ENCODE measurements around the gene CDC42BPA.

CDC42BPA gene

GRCh38 chr1:227223171-227223806 lies 95.0 kb downstream of the CDC42BPA start:
- no peak overlapping the region for H3K9ac ChIP-seq (ENCODE audit: low read depth, low read length)
- no peaks in the 10 kb centered on the region for H3K36me3 ChIP-seq (ENCODE audit: control insufficient read depth, insufficient read depth, low read length)

GRCh38 chr1:227219715-227220292 lies 98.5 kb downstream of the CDC42BPA start:
- Histone ChIP-seq H3K27me3 (ENCODE audit: control insufficient read depth, insufficient read depth, low read length) (no peaks in the 10 kb centered on the region), H3K27ac (ENCODE audit: low read depth, low read length) (no peak overlapping the region), H3K9me3 (ENCODE audit: control insufficient read depth, insufficient read depth, low read length) (no peaks in the 10 kb centered on the region), H3K4me3 (ENCODE audit: low read depth, low read length) (no peak overlapping the region), H3K4me1 (ENCODE audit: control insufficient read depth, insufficient read depth, low read length) (0 out of 2 replicates have a peak, but pooled peaks cover 7% of the 10 kb centered on the region), H3K36me3 (ENCODE audit: control insufficient read depth, insufficient read depth, low read length) (0 out of 2 replicates have a peak, but pooled peaks cover 4% of the 10 kb centered on the region), H3K9ac (ENCODE audit: low read depth, low read length) (no peak overlapping the region)

More at GRCh38 chr1:227223171-227223806, 95.0 kb downstream of the CDC42BPA start:
- no peak overlapping the region for H3K27ac ChIP-seq (ENCODE audit: low read depth, low read length)
- H3K27me3 ChIP-seq (ENCODE audit: control insufficient read depth, insufficient read depth, low read length) = no peaks in the 10 kb centered on the region
- H3K4me3 ChIP-seq (ENCODE audit: low read depth, low read length) = no peak overlapping the region
- peaks cover 22% of the 10 kb centered on the region for H3K4me1 ChIP-seq (ENCODE audit: control insufficient read depth, insufficient read depth, low read length)
- no peaks in the 10 kb centered on the region for H3K9me3 ChIP-seq (ENCODE audit: control insufficient read depth, insufficient read depth, low read length)

DNA sequence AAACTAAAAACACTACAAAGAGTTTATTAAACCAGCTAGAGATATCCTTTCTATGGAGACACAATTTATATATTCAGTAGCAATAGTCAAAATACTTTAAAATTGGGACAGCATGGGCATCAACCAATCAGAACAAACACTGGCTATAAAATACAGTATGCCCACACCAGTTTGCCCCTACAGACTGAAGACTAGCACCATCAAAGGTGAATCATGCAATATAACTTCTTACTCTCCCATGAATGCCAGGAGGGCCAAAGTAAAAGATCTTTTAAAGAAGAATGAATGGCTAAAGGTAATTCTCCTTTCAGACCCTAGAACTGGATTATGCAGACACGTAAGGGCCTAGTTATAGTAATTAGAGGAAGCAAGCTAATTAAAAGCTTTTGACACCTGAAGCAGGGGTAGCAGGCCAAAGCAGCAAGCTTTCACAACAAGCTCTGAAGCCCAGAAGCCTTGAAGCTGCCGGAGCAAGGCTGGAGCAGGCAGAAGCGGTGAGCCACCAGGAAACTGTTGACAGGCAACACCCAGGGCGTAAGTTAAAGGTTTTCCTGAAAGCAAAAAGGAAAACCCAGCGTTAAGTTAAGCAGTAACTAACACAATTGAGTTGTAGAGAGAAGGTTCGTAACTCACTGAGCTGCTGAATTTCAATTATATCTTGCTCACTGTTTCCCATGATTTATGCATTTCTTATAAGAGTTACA lies 99.3 kb downstream of the CDC42BPA start:
- no peak overlapping the region for H3K4me3 ChIP-seq (ENCODE audit: low read depth, low read length)
- H3K27ac ChIP-seq (ENCODE audit: low read depth, low read length) = no peak overlapping the region
- 0 out of 2 replicates have a peak, but pooled peaks cover 7% of the 10 kb centered on the region for H3K4me1 ChIP-seq (ENCODE audit: control insufficient read depth, insufficient read depth, low read length)
- H3K9me3 ChIP-seq (ENCODE audit: control insufficient read depth, insufficient read depth, low read length) = no peaks in the 10 kb centered on the region
- 0 out of 2 replicates have a peak, but pooled peaks cover 4% of the 10 kb centered on the region for H3K36me3 ChIP-seq (ENCODE audit: control insufficient read depth, insufficient read depth, low read length)
- H3K27me3 ChIP-seq (ENCODE audit: control insufficient read depth, insufficient read depth, low read length) = no peaks in the 10 kb centered on the region
- no peak overlapping the region for H3K9ac ChIP-seq (ENCODE audit: low read depth, low read length)

- Histone ChIP-seq H3K9ac (ENCODE audit: low read depth, low read length) (no peak overlapping the region), H3K9me3 (ENCODE audit: control insufficient read depth, insufficient read depth, low read length) (no peaks in the 10 kb centered on the region), H3K4me3 (ENCODE audit: low read depth, low read length) (no peak overlapping the region), H3K36me3 (ENCODE audit: control insufficient read depth, insufficient read depth, low read length) (peaks cover 17% of the 10 kb centered on the region), H3K27ac (ENCODE audit: low read depth, low read length) (no peak overlapping the region), H3K27me3 (ENCODE audit: control insufficient read depth, insufficient read depth, low read length) (no peaks in the 10 kb centered on the region), H3K4me1 (ENCODE audit: control insufficient read depth, insufficient read depth, low read length) (no peaks in the 10 kb centered on the region)
Measured at GRCh38 chr1:227215863-227216510, 102.3 kb downstream of the CDC42BPA start.

GRCh38 chr1:227214207-227214606 lies 104.1 kb downstream of the CDC42BPA start:
- Histone ChIP-seq H3K36me3 (ENCODE audit: control insufficient read depth, insufficient read depth, low read length) (peaks cover 27% of the 10 kb centered on the region), H3K9ac (ENCODE audit: low read depth, low read length) (no peak overlapping the region), H3K27me3 (ENCODE audit: control insufficient read depth, insufficient read depth, low read length) (no peaks in the 10 kb centered on the region), H3K9me3 (ENCODE audit: control insufficient read depth, insufficient read depth, low read length) (no peaks in the 10 kb centered on the region), H3K4me1 (ENCODE audit: control insufficient read depth, insufficient read depth, low read length) (no peaks in the 10 kb centered on the region), H3K27ac (ENCODE audit: low read depth, low read length) (no peak overlapping the region), H3K4me3 (ENCODE audit: low read depth, low read length) (no peak overlapping the region)

- Histone ChIP-seq H3K4me3 (ENCODE audit: low read depth, low read length) (no peak overlapping the region), H3K36me3 (ENCODE audit: control insufficient read depth, insufficient read depth, low read length) (peaks cover 27% of the 10 kb centered on the region), H3K9ac (ENCODE audit: low read depth, low read length) (no peak overlapping the region), H3K4me1 (ENCODE audit: control insufficient read depth, insufficient read depth, low read length) (no peaks in the 10 kb centered on the region), H3K9me3 (ENCODE audit: control insufficient read depth, insufficient read depth, low read length) (no peaks in the 10 kb centered on the region), H3K27me3 (ENCODE audit: control insufficient read depth, insufficient read depth, low read length) (no peaks in the 10 kb centered on the region), H3K27ac (ENCODE audit: low read depth, low read length) (no peak overlapping the region)
Measured at GRCh38 chr1:227213426-227213825, 104.9 kb downstream of the CDC42BPA start.

GRCh38 chr1:227212164-227212563 lies 106.1 kb downstream of the CDC42BPA start:
- Histone ChIP-seq H3K9ac (ENCODE audit: low read depth, low read length) (no peak overlapping the region), H3K27me3 (ENCODE audit: control insufficient read depth, insufficient read depth, low read length) (no peaks in the 10 kb centered on the region), H3K4me1 (ENCODE audit: control insufficient read depth, insufficient read depth, low read length) (no peaks in the 10 kb centered on the region), H3K9me3 (ENCODE audit: control insufficient read depth, insufficient read depth, low read length) (no peaks in the 10 kb centered on the region), H3K4me3 (ENCODE audit: low read depth, low read length) (no peak overlapping the region), H3K36me3 (ENCODE audit: control insufficient read depth, insufficient read depth, low read length) (peaks cover 23% of the 10 kb centered on the region), H3K27ac (ENCODE audit: low read depth, low read length) (no peak overlapping the region)

- Histone ChIP-seq H3K27me3 (ENCODE audit: control insufficient read depth, insufficient read depth, low read length) (no peaks in the 10 kb centered on the region), H3K4me1 (ENCODE audit: control insufficient read depth, insufficient read depth, low read length) (no peaks in the 10 kb centered on the region), H3K4me3 (ENCODE audit: low read depth, low read length) (no peak overlapping the region), H3K9me3 (ENCODE audit: control insufficient read depth, insufficient read depth, low read length) (no peaks in the 10 kb centered on the region), H3K9ac (ENCODE audit: low read depth, low read length) (no peak overlapping the region), H3K36me3 (ENCODE audit: control insufficient read depth, insufficient read depth, low read length) (peaks cover 23% of the 10 kb centered on the region), H3K27ac (ENCODE audit: low read depth, low read length) (no peak overlapping the region)
Measured at GRCh38 chr1:227210604-227211003, 107.7 kb downstream of the CDC42BPA start.

DNA sequence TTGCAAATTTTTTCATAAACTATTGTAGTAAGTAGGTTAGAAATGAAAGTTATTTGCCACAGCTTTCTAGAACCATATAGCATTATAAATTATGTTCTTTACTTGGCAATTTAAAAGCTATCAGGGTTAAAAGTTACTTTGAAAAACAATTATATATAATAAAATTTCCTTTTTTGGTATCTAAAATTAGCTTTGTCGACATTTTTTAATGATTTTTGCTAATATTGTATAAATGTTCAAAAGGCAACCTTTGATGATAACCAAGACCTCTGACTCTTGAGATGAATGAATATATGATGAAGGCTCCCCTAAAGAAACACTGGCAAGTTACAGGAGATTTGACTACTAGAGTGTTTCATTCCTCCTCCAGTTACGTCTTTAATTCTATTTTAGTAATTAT lies 121.2 kb downstream of the CDC42BPA start:
- Histone ChIP-seq H3K4me3 (ENCODE audit: low read depth, low read length) (no peak overlapping the region), H3K27ac (ENCODE audit: low read depth, low read length) (no peak overlapping the region), H3K4me1 (ENCODE audit: control insufficient read depth, insufficient read depth, low read length) (no peaks in the 10 kb centered on the region), H3K9ac (ENCODE audit: low read depth, low read length) (no peak overlapping the region), H3K9me3 (ENCODE audit: control insufficient read depth, insufficient read depth, low read length) (no peaks in the 10 kb centered on the region), H3K36me3 (ENCODE audit: control insufficient read depth, insufficient read depth, low read length) (peaks cover 16% of the 10 kb centered on the region), H3K27me3 (ENCODE audit: control insufficient read depth, insufficient read depth, low read length) (no peaks in the 10 kb centered on the region)

GRCh38 chr1:227192163-227192562 lies 126.1 kb downstream of the CDC42BPA start:
- H3K9me3 ChIP-seq (ENCODE audit: control insufficient read depth, insufficient read depth, low read length) = no peaks in the 10 kb centered on the region
- no peak overlapping the region for H3K9ac ChIP-seq (ENCODE audit: low read depth, low read length)
- no peak overlapping the region for H3K27ac ChIP-seq (ENCODE audit: low read depth, low read length)
- H3K4me1 ChIP-seq (ENCODE audit: control insufficient read depth, insufficient read depth, low read length) = no peaks in the 10 kb centered on the region
- H3K36me3 ChIP-seq (ENCODE audit: control insufficient read depth, insufficient read depth, low read length) = no peaks in the 10 kb centered on the region; the same call in 1 of the 2 replicates
- H3K27me3 ChIP-seq (ENCODE audit: control insufficient read depth, insufficient read depth, low read length) = no peaks in the 10 kb centered on the region
- no peak overlapping the region for H3K4me3 ChIP-seq (ENCODE audit: low read depth, low read length)

Measured in HUES48 (cell line).